ENCODE measurements around the gene ORM1.

ORM1 gene

DNA sequence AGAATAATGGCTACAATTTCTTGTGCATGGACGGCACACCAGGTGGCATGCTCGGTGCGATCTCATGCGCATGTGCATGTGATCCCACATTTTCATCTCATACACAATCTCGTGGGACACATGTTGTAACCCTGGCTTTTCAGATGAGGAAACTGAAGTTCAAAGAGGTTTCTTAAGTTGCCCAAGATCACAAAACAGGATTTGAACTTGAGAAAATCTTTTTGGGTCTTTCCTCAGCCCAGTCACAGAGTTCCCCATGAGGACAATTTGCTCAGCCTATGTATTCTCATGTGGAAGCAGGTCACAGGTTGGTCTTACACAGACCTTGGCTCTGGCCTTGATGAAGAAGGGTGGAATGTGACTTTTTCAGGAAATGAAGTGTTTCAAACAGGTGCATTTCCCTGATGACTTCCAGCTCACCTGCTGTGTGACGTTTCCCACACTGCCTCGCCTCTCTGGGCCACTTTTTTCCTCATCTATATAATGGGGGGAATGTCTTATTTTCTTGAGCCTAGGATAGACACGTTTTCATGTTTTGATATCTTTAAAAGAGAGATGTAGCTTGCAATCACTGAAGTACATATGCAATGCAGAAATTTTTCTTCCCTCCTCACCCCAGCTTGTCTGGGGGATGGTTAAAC lies 7.1 kb upstream of the ORM1 start:
- no peak overlapping the region for H3K4me2 ChIP-seq (ENCODE audit: low read length)
- no CpG with 5 or more reads among the region's 8 CpGs for WGBS (ENCODE audit: extremely low coverage, insufficient coverage, insufficient read length)
- no peak overlapping the region for H2AK5ac ChIP-seq (ENCODE audit: low read length)
- H3K79me2 ChIP-seq (ENCODE audit: control insufficient read depth, insufficient read depth, low read length, poor library complexity), result no peaks in the 10 kb centered on the region
- no peak overlapping the region for H3K27ac ChIP-seq (ENCODE audit: low read depth, low read length)
- no peaks in the 10 kb centered on the region for H3K27me3 ChIP-seq (ENCODE audit: insufficient read depth, low read length)
- DNase-seq, result no peak
- H4K12ac ChIP-seq (ENCODE audit: low read depth, low read length), result no peak overlapping the region
- H2AFZ ChIP-seq (ENCODE audit: insufficient read depth, low read length, poor library complexity), result no peak overlapping the region
- H2BK12ac ChIP-seq (ENCODE audit: low read length), result no peak overlapping the region
- H4K8ac ChIP-seq (ENCODE audit: low read depth, low read length), result no peak overlapping the region
- H3K36me3 ChIP-seq (ENCODE audit: control insufficient read depth in 1 of 2, insufficient read depth in 2 of 2, low read length in 2 of 2), result peaks cover 5% of the 10 kb centered on the region in 2 experiments
- H2BK5ac ChIP-seq (ENCODE audit: low read depth, low read length, poor library complexity), result no peak overlapping the region
- no peak overlapping the region for H3K18ac ChIP-seq (ENCODE audit: low read length)
- no peak overlapping the region for H3K23ac ChIP-seq (ENCODE audit: low read length)
- no peak overlapping the region for H2BK120ac ChIP-seq (ENCODE audit: insufficient read depth, low read length, poor library complexity)
- H3K4me1 ChIP-seq (ENCODE audit: control insufficient read depth in 1 of 2, insufficient read depth in 2 of 2, low read length in 2 of 2), result peaks cover 2 to 4% of the 10 kb centered on the region in 2 experiments
- no peak overlapping the region for H3K14ac ChIP-seq (ENCODE audit: low read length)
- no peak overlapping the region for H3K4ac ChIP-seq (ENCODE audit: low read depth, low read length)
- no peak overlapping the region for H3K9ac ChIP-seq (ENCODE audit: low read length)
- H3K79me1 ChIP-seq (ENCODE audit: low read length), result no peaks in the 10 kb centered on the region
- no peak overlapping the region for H4K91ac ChIP-seq (ENCODE audit: low read depth, low read length)
- H3K4me3 ChIP-seq (ENCODE audit: low read depth, low read length), result no peak overlapping the region
- peaks cover 3% of the 10 kb centered on the region for H3K9me3 ChIP-seq (ENCODE audit: insufficient read depth, low read depth, low read length)

DNA sequence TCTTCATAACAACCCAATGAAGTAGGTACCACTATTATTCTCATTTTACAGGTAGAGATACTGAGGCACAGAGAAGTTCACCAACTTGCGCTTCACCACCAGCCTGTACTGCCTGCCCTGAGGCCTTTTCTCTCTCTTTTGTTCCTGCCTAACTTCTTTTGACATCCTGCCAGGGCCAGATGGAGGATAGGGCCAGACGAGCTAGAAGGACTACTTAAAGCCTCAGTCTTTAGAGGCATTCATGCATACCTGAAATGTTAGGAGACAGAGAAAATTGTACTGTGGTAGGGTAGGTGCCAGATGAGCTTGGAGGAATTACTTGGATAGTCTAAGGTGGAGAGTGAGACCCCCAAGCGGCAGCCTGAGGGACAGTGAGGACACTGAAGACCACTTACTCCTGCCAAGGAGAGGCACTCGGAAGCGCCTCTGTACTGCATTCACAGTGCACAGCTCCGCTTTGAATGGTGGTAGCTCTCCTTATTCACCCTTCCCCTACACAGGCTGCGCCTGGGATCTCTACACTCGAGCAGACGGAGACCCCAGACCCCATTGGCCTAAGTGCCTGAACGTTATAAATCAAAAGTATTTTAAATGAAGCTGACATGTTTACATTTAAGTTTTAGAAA lies 6.2 kb upstream of the ORM1 start:
- no CpG with 5 or more reads among the region's 10 CpGs for WGBS (ENCODE audit: extremely low coverage, insufficient coverage, insufficient read length)
- H2AFZ ChIP-seq (ENCODE audit: insufficient read depth, low read length, poor library complexity), result no peak overlapping the region
- H2BK5ac ChIP-seq (ENCODE audit: low read depth, low read length, poor library complexity), result no peak overlapping the region
- H3K9ac ChIP-seq (ENCODE audit: low read length), result no peak overlapping the region
- no peak overlapping the region for H2BK120ac ChIP-seq (ENCODE audit: insufficient read depth, low read length, poor library complexity)
- no peak overlapping the region for H3K4ac ChIP-seq (ENCODE audit: low read depth, low read length)
- no peak overlapping the region for H4K91ac ChIP-seq (ENCODE audit: low read depth, low read length)
- H3K79me1 ChIP-seq (ENCODE audit: low read length), result no peaks in the 10 kb centered on the region
- H3K4me2 ChIP-seq (ENCODE audit: low read length), result no peak overlapping the region
- H3K9me3 ChIP-seq (ENCODE audit: insufficient read depth, low read depth, low read length), result peaks cover 2% of the 10 kb centered on the region
- H4K12ac ChIP-seq (ENCODE audit: low read depth, low read length), result no peak overlapping the region
- H3K14ac ChIP-seq (ENCODE audit: low read length), result no peak overlapping the region
- no peak overlapping the region for H2BK12ac ChIP-seq (ENCODE audit: low read length)
- no peaks in the 10 kb centered on the region for H3K79me2 ChIP-seq (ENCODE audit: control insufficient read depth, insufficient read depth, low read length, poor library complexity)
- peaks cover 2% of the 10 kb centered on the region in 2 experiments for H3K36me3 ChIP-seq (ENCODE audit: control insufficient read depth in 1 of 2, insufficient read depth in 2 of 2, low read length in 2 of 2)
- H2AK5ac ChIP-seq (ENCODE audit: low read length), result no peak overlapping the region
- H3K23ac ChIP-seq (ENCODE audit: low read length), result no peak overlapping the region
- H3K27me3 ChIP-seq (ENCODE audit: insufficient read depth, low read length), result no peaks in the 10 kb centered on the region
- H3K4me1 ChIP-seq (ENCODE audit: control insufficient read depth in 1 of 2, insufficient read depth in 2 of 2, low read length in 2 of 2), result peaks cover 2 to 4% of the 10 kb centered on the region in 2 experiments
- peak in 1 of 2 donors; percentile 40 for DNase-seq
- no peak overlapping the region for H3K27ac ChIP-seq (ENCODE audit: low read depth, low read length)
- no peak overlapping the region for H3K4me3 ChIP-seq (ENCODE audit: low read depth, low read length)
- H3K18ac ChIP-seq (ENCODE audit: low read length), result no peak overlapping the region
- no peak overlapping the region for H4K8ac ChIP-seq (ENCODE audit: low read depth, low read length)

DNA sequence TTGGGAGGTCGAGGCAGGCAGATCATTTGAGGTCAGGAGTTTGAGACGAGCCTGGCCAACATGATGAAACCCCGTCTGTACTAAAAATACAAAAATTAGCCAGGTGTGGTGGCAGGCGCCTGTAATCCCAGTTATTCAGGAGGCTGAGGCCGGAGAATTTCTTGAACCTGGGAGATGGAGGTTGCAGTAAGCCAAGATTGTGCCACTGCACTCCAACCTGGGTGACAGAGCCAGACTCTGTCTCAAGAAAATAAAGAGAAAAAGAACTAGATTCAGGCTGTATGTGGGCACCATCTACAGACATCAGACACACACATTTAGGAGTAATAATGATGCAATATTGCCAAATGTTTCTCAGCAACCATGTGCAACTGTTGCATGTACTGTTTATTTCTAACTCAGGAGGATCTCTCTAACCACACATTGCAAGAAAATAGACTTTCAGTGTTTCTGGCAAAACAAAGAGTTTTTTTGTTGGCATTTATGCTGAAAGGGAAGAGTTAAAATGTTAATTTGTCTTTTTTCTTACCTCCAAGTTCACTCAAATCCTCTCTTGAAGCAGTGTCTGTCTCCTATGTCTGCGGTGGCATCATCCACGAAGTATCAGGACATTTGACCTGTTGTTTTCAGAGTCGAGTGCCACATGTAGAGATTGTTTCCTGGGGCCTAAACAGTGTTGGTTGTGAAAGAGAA lies 5.1 kb upstream of the ORM1 start:
- Histone ChIP-seq H4K8ac (ENCODE audit: low read depth, low read length) (no peak overlapping the region), H2AK5ac (ENCODE audit: low read length) (no peak overlapping the region), H4K12ac (ENCODE audit: low read depth, low read length) (no peak overlapping the region), H3K9me3 (ENCODE audit: insufficient read depth, low read depth, low read length) (no peaks in the 10 kb centered on the region), H2BK12ac (ENCODE audit: low read length) (no peak overlapping the region), H3K27ac (ENCODE audit: low read depth, low read length) (no peak overlapping the region), H3K27me3 (ENCODE audit: insufficient read depth, low read length) (no peaks in the 10 kb centered on the region), H3K4me1 (ENCODE audit: control insufficient read depth in 1 of 2, insufficient read depth in 2 of 2, low read length in 2 of 2) (peaks cover 2 to 4% of the 10 kb centered on the region in 2 experiments), H2AFZ (ENCODE audit: insufficient read depth, low read length, poor library complexity) (no peak overlapping the region), H3K4me2 (ENCODE audit: low read length) (no peak overlapping the region), H3K9ac (ENCODE audit: low read length) (no peak overlapping the region), H3K79me1 (ENCODE audit: low read length) (no peaks in the 10 kb centered on the region), H3K23ac (ENCODE audit: low read length) (no peak overlapping the region), H3K79me2 (ENCODE audit: control insufficient read depth, insufficient read depth, low read length, poor library complexity) (no peaks in the 10 kb centered on the region), H3K18ac (ENCODE audit: low read length) (no peak overlapping the region), H4K91ac (ENCODE audit: low read depth, low read length) (no peak overlapping the region), H3K14ac (ENCODE audit: low read length) (no peak overlapping the region), H2BK120ac (ENCODE audit: insufficient read depth, low read length, poor library complexity) (no peak overlapping the region), H3K4ac (ENCODE audit: low read depth, low read length) (no peak overlapping the region), H3K4me3 (ENCODE audit: low read depth, low read length) (no peak overlapping the region), H2BK5ac (ENCODE audit: low read depth, low read length, poor library complexity) (no peak overlapping the region), H3K36me3 (ENCODE audit: control insufficient read depth in 1 of 2, insufficient read depth in 2 of 2, low read length in 2 of 2) (no peaks in the 10 kb centered on the region)
- WGBS (ENCODE audit: extremely low coverage, insufficient coverage, insufficient read length), result no CpG with 5 or more reads among the region's 8 CpGs
- DNase-seq, result peak in 1 of 2 donors; percentile 30

DNA sequence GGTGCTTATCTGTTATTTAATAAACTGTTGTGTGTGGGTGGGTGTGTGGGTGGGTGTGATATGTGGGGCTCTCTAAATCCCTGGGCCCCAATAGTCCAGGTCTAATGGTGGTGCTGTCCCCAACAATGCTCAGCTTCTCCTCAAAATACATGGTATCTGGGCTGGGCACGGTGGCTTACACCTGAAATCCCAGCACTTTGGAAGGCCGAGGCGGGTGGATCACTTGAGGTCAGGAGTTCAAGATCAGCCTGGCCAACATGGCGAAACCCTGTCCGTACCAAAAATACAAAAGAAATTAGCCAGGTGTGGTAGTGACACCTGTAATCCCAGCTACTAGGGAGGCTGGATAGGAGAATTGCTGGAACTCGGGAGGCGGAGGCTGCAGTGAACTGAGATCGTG lies 4.5 kb upstream of the ORM1 start:
- H3K9ac ChIP-seq (ENCODE audit: low read length), result no peak overlapping the region
- H4K8ac ChIP-seq (ENCODE audit: low read depth, low read length), result no peak overlapping the region
- H2BK120ac ChIP-seq (ENCODE audit: insufficient read depth, low read length, poor library complexity), result no peak overlapping the region
- no peaks in the 10 kb centered on the region for H3K79me2 ChIP-seq (ENCODE audit: control insufficient read depth, insufficient read depth, low read length, poor library complexity)
- H3K4ac ChIP-seq (ENCODE audit: low read depth, low read length), result no peak overlapping the region
- no peak overlapping the region for H4K12ac ChIP-seq (ENCODE audit: low read depth, low read length)
- H3K27me3 ChIP-seq (ENCODE audit: insufficient read depth, low read length), result no peaks in the 10 kb centered on the region
- H2AFZ ChIP-seq (ENCODE audit: insufficient read depth, low read length, poor library complexity), result no peak overlapping the region
- H4K91ac ChIP-seq (ENCODE audit: low read depth, low read length), result no peak overlapping the region
- no peak for DNase-seq
- H2BK5ac ChIP-seq (ENCODE audit: low read depth, low read length, poor library complexity), result no peak overlapping the region
- no peaks in the 10 kb centered on the region for H3K9me3 ChIP-seq (ENCODE audit: insufficient read depth, low read depth, low read length)
- H3K79me1 ChIP-seq (ENCODE audit: low read length), result no peaks in the 10 kb centered on the region
- no peak overlapping the region for H3K4me3 ChIP-seq (ENCODE audit: low read depth, low read length)
- peaks cover 2 to 4% of the 10 kb centered on the region in 2 experiments for H3K4me1 ChIP-seq (ENCODE audit: control insufficient read depth in 1 of 2, insufficient read depth in 2 of 2, low read length in 2 of 2)
- H2AK5ac ChIP-seq (ENCODE audit: low read length), result no peak overlapping the region
- no peaks in the 10 kb centered on the region for H3K36me3 ChIP-seq (ENCODE audit: control insufficient read depth in 1 of 2, insufficient read depth in 2 of 2, low read length in 2 of 2)
- H3K18ac ChIP-seq (ENCODE audit: low read length), result no peak overlapping the region
- H3K4me2 ChIP-seq (ENCODE audit: low read length), result no peak overlapping the region
- H3K23ac ChIP-seq (ENCODE audit: low read length), result no peak overlapping the region
- no peak overlapping the region for H3K14ac ChIP-seq (ENCODE audit: low read length)
- H3K27ac ChIP-seq (ENCODE audit: low read depth, low read length), result no peak overlapping the region
- WGBS (ENCODE audit: extremely low coverage, insufficient coverage, insufficient read length), result no CpG with 5 or more reads among the region's 8 CpGs
- no peak overlapping the region for H2BK12ac ChIP-seq (ENCODE audit: low read length)
